ENCODE results near the gene NFIA. TPM values are rescaled to one million over a fixed set of nuclear protein-coding genes. Genes with fewer than 3 reads are reported as not detected.

Gene NFIA
- total and polyA plus RNA-seq, 9 of the 15 experiments (the other 6 are each of a cell fraction or from before 2014, with no cell fraction given) = 5.3 to 24.9 (median 9.8) TPM

GRCh38 chr1:61270761-61271411 is 188.5 kb downstream of the NFIA start (continued):
- TF ChIP-seq NCOA1 (IDR thresholded peaks at IDR 0.05; ENCODE audit: low read depth) (0 out of 2 replicates have a peak, but pooled peaks have one; percentile 45), ZNF274 (IDR thresholded peaks at IDR 0.05; ENCODE audit: borderline replicate concordance, low read depth, low read length) (no peak), CBX2 (IDR thresholded peaks at IDR 0.05; ENCODE audit: insufficient read depth, low read length, poor library complexity, severe bottlenecking) (no peak), SRSF7 (optimal IDR thresholded peaks at IDR 0.05; ENCODE audit: low read depth, low read length) (no peak), PRMT5 (CRISPR knock-in tag; IDR thresholded peaks at IDR 0.05) (no peak), E2F1 (CRISPR knock-in tag; IDR thresholded peaks at IDR 0.05) (no peak), ZNF77 (CRISPR knock-in tag; IDR thresholded peaks at IDR 0.05) (no peak), ZBTB1 (CRISPR knock-in tag; IDR thresholded peaks at IDR 0.05; ENCODE audit: borderline replicate concordance, low read depth) (no peak), ZNF668 (CRISPR knock-in tag; IDR thresholded peaks at IDR 0.05) (no peak), SMAD3 (CRISPR knock-in tag; conservative IDR thresholded peaks at IDR 0.05) (no peak), MAFF (IDR thresholded peaks at IDR 0.05; ENCODE audit: low read length) (no peak), NFRKB (IDR thresholded peaks at IDR 0.05; ENCODE audit: low read depth) (peak; percentile 37; the same call in 1 of the 2 replicates), ZNF316 (IDR thresholded peaks at IDR 0.05) (peak; percentile 59), NFIC (IDR thresholded peaks at IDR 0.05) (peak; percentile 56), PHF20 (IDR thresholded peaks at IDR 0.05; ENCODE audit: partially characterized antibody) (no peak), TCF3 (CRISPR knock-in tag; IDR thresholded peaks at IDR 0.05) (peak; percentile 89), HMGN3 (IDR thresholded peaks at IDR 0.05; ENCODE audit: borderline replicate concordance, extremely low read depth, insufficient read length, low read depth, low read length) (no peak), SPI1 (IDR thresholded peaks at IDR 0.05; ENCODE audit: borderline replicate concordance, low read depth, low read length) (no peak), JUNB (CRISPR knock-in tag; conservative IDR thresholded peaks at IDR 0.05) (no peak), GTF3C2 (IDR thresholded peaks at IDR 0.05; ENCODE audit: borderline replicate concordance, extremely low read depth, insufficient read length) (no peak), POLR2H (tag; IDR thresholded peaks at IDR 0.05; ENCODE audit: low read depth) (peak; percentile 11; the same call in 1 of the 2 replicates), CCNT2 (IDR thresholded peaks at IDR 0.05; ENCODE audit: borderline replicate concordance, extremely low read depth, insufficient read length, low read depth, low read length) (peak; percentile 25), KLF16 (IDR thresholded peaks at IDR 0.05) (0 out of 2 replicates have a peak, but pooled peaks have one; percentile 68), WHSC1 (IDR thresholded peaks at IDR 0.05; ENCODE audit: low read length) (no peak), ZNF197 (CRISPR knock-in tag; IDR thresholded peaks at IDR 0.05; ENCODE audit: low read depth) (no peak), ZNF212 (CRISPR knock-in tag; IDR thresholded peaks at IDR 0.05) (no peak)
